ENCODE measurements around the gene RAX2. TPM values are rescaled to one million over a fixed set of nuclear protein-coding genes. Genes with fewer than 3 reads are reported as not detected.
A peak's percentile ranks its signal among the peaks of the same experiment; 100 is the strongest.

The RAX2 gene
- total RNA-seq, 1 donor from 2014 or later: not detected

GRCh38 chr19:3785451-3785937, 13.5 kb upstream of the RAX2 start:
- H3K36me3 ChIP-seq: no peaks in the 10 kb centered on the region
- TF ChIP-seq, protein P1, sequence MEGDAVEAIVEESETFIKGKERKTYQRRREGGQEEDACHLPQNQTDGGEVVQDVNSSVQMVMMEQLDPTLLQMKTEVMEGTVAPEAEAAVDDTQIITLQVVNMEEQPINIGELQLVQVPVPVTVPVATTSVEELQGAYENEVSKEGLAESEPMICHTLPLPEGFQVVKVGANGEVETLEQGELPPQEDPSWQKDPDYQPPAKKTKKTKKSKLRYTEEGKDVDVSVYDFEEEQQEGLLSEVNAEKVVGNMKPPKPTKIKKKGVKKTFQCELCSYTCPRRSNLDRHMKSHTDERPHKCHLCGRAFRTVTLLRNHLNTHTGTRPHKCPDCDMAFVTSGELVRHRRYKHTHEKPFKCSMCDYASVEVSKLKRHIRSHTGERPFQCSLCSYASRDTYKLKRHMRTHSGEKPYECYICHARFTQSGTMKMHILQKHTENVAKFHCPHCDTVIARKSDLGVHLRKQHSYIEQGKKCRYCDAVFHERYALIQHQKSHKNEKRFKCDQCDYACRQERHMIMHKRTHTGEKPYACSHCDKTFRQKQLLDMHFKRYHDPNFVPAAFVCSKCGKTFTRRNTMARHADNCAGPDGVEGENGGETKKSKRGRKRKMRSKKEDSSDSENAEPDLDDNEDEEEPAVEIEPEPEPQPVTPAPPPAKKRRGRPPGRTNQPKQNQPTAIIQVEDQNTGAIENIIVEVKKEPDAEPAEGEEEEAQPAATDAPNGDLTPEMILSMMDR (IDR thresholded peaks at IDR 0.05): no peak
- no peak for TF ChIP-seq POLR2AphosphoS5 (IDR thresholded peaks at IDR 0.05; ENCODE audit: insufficient read depth in 1 of 2, low read depth in 1 of 2)
- TF ChIP-seq POLR2A (IDR thresholded peaks at IDR 0.05): no peak
- DNase-seq (ENCODE audit: extremely low spot score in 2 of 2): no peak
- H3K4me3 ChIP-seq: peak overlapping the region; percentile 25 to 32
- H3K27ac ChIP-seq: no peak overlapping the region
- intact Hi-C loops (cut with DNase I): no loop called here
- peaks cover 10% of the 10 kb centered on the region for H3K4me1 ChIP-seq
- peaks cover 10% of the 10 kb centered on the region for H3K9me3 ChIP-seq
- peaks cover 9% of the 10 kb centered on the region for H3K27me3 ChIP-seq

GRCh38 chr19:3784607-3785450, 12.8 kb upstream of the RAX2 start:
- peaks cover 9% of the 10 kb centered on the region for H3K27me3 ChIP-seq
- H3K36me3 ChIP-seq: no peaks in the 10 kb centered on the region
- H3K4me1 ChIP-seq: peaks cover 10% of the 10 kb centered on the region
- no peak for DNase-seq (ENCODE audit: extremely low spot score in 2 of 2)
- peaks cover 10% of the 10 kb centered on the region for H3K9me3 ChIP-seq
- intact Hi-C loops (cut with DNase I): no loop called here
- peak overlapping the region in 1 of 2 donors; percentile 32 for H3K4me3 ChIP-seq
- no peak overlapping the region for H3K27ac ChIP-seq
- TF ChIP-seq, protein P1 (IDR thresholded peaks at IDR 0.05): no peak
- TF ChIP-seq POLR2AphosphoS5 (IDR thresholded peaks at IDR 0.05; ENCODE audit: insufficient read depth in 1 of 2, low read depth in 1 of 2): no peak
- no peak for TF ChIP-seq POLR2A (IDR thresholded peaks at IDR 0.05)

GRCh38 chr19:3783660-3784584, 11.9 kb upstream of the RAX2 start:
- H3K27me3 ChIP-seq: peaks cover 9% of the 10 kb centered on the region
- TF ChIP-seq POLR2A (IDR thresholded peaks at IDR 0.05): no peak
- TF ChIP-seq, protein P1 (IDR thresholded peaks at IDR 0.05): no peak
- TF ChIP-seq POLR2AphosphoS5 (IDR thresholded peaks at IDR 0.05; ENCODE audit: insufficient read depth in 1 of 2, low read depth in 1 of 2): no peak
- no peak for DNase-seq (ENCODE audit: extremely low spot score in 2 of 2)

GRCh38 chr19:3782903-3783302, 10.9 kb upstream of the RAX2 start:
- Histone ChIP-seq H3K9me3 (peaks cover 10% of the 10 kb centered on the region), H3K27ac (no peak overlapping the region), H3K4me3 (no peak overlapping the region), H3K36me3 (no peaks in the 10 kb centered on the region), H3K4me1 (peaks cover 10% of the 10 kb centered on the region), H3K27me3 (peaks cover 9% of the 10 kb centered on the region)
- intact Hi-C loops (cut with DNase I): no loop called here
- no peak for DNase-seq (ENCODE audit: extremely low spot score in 2 of 2)
- no peak for TF ChIP-seq POLR2A (IDR thresholded peaks at IDR 0.05)
- TF ChIP-seq POLR2AphosphoS5 (IDR thresholded peaks at IDR 0.05; ENCODE audit: insufficient read depth in 1 of 2, low read depth in 1 of 2): no peak
- TF ChIP-seq, protein P1 (IDR thresholded peaks at IDR 0.05): no peak

More at GRCh38 chr19:3783660-3784584, 11.9 kb upstream of the RAX2 start:
- intact Hi-C loops (cut with DNase I): no loop called here
- H3K36me3 ChIP-seq: no peaks in the 10 kb centered on the region
- H3K9me3 ChIP-seq: peaks cover 10% of the 10 kb centered on the region
- no peak overlapping the region for H3K27ac ChIP-seq
- H3K4me1 ChIP-seq: peaks cover 10% of the 10 kb centered on the region
- no peak overlapping the region for H3K4me3 ChIP-seq
